ENCODE data around the gene WWTR1.
A peak's percentile ranks its signal among the peaks of the same experiment; 100 is the strongest.

WWTR1 gene

DNA sequence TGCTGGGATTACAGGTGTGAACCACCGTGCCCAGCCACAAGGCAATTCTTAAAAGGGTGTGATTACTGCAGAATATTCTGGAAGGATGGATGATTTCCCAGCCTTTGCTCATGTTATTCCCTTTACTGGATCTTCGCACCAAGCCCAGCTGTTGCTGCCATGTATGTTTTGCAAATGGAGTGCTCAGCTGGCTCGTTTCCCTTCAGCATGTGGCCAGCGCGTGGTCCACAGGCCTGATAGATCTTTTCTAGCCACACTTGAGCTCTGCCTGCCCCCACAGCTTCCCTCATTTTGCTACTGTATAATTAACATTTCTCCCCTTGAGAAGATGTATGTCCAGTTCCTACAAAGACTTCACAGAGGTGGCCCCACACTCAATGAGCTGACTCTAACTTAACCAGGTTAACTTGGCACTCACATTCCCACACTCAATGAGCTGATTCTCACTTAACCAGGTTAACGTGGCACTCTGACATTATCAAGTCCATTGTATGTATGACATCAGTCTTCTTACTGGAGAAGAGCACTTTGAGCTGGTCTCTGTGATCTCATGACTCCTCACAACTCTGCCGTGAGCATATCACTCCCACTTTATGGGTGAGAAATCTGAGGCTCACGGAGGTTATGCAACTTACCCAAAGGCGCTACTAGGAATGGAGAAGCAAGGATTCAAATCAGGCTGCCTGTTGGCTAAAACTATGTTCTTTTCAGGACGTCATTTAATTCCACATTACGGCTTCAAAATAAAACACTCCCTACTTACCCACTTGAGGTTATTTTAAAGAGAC is 134.1 kb downstream of the WWTR1 start:
- no peak for DNase-seq

DNA sequence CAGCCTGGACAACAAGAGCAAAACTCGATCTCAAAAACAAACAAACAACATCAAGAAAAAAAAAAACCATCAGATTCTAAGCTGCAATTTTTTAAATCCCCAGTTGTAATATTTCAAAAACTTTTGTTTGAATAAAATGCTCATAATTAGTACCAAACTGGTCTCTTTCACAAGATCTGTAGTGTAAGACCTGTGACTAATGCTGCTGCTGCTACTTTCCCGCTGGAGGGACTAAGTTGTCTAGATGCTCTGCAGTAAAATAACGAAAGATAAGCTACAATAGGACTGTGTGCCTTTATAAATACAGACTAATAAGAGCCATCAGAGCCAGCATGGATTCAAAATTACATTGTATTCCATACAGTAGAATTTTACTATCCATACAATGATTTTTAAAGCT is 137.9 kb downstream of the WWTR1 start:
- no peak for DNase-seq

DNA sequence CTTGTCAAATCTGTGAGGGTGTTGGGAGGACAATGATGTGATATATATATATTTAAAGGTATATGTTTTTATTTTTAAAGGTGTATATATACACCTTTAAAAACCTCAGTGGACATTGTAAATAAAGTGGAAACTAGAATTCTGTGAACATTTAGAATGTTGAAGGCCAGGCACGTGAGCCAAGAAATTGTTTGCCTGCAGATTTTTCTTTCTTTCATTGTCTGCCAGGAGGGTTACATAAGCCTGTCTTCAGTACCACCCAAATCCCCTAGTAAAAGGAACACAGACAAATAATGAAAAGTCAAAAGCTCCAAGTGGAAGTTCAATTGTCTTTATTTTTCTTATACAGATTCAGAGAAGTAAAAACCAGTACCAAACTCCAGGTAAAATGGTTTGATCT is 140.9 kb downstream of the WWTR1 start:
- no peak for DNase-seq

DNA sequence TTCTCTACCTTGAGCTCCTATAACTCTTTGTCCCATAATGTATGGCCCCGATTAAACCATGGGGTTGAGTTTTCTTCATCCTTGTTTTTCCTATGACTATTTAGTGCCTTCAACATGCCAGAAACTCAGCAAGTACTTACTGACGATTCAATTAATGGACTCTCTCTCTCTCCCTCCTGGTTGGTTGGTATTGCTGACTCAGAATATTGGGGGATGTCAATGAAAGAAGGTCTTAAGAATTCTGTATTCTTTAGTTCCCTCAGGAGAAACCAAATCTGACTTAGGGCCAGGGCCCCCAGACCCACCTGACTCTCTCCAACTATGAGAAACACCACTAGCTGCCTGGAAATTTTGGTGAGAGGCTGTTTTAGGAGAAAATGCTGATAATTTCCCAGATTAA is 142.6 kb downstream of the WWTR1 start:
- no peak for DNase-seq

DNA sequence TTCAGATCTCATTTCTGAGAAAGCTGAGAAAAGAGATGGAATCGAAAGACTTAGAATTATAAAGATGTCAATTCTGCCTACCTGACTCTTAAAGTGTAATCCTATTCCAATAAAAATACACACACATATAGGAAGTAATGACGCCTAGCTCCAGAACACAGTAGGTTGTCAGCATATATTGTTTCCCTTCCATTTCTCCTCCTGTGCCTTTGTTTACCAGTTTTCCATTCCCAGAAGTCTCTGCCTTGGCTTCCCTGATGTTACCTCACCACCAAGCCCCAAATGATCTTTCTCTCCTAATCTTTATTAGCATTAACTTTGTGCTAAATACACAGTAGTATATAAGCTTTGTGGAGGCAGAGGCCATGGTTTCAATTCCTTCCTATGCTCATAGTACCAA is 143.4 kb downstream of the WWTR1 start:
- no peak for DNase-seq

DNA sequence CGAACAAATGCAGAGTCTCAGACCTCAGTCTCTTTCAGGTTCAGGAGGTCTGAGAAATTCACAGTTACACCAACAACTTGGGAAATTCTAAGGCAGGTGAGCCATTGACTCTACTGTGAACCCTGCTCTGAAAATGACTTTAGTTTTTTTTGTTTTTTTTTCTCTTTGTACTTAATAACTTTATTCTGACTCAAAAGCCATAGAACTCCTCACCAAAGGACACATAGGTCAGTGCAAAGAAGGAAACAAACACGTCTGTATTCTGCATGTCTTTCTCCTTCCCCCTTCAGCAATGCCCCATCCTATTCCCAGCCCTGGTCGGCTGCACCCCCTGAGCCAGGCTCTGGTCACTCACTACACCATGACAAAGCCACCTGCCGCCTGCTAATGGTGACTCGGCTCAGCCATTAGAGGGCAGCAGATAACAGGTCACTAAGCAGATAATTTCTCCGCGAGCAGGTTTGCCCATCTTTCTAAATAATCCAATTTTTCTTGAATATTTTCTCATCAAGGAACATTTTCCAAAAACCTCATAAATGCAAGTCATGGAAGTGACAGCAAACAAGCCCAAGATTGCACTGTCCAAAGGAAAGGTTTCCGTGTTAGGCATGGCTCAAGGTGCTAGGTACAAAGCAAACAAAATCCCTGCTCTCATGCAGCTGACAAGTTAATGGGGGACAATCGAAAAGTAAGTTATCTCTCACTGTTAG is 145.6 kb downstream of the WWTR1 start:
- DNase-seq: peak; percentile 43 to 47

DNA sequence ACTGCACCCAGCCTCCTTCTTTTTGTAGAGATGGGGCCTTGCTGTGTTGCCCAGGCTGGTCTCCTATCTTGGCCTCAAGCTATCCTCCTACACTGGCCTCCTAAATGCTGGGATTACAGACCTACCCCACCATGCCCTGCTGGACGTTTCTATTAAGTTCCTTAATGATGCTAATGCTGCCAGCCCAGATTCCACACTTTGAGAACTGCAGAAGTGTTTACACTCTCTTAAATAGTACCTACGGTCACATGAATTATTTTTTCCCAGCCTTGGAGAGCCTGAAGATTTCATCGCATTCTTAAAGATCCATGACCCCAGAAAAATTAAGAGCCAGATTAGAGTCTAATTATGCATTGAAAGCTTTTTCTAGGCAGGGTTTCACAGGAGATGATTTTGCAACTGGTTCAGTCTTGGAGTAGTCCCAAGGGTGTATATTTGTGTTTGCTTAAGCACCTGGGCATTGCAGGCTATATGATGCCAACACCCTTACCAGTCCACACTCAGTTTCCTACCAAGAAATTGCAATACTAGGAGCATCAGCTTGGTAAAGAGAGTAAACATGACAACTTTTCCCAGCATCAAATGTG is 146.7 kb downstream of the WWTR1 start:
- no peak for DNase-seq

DNA sequence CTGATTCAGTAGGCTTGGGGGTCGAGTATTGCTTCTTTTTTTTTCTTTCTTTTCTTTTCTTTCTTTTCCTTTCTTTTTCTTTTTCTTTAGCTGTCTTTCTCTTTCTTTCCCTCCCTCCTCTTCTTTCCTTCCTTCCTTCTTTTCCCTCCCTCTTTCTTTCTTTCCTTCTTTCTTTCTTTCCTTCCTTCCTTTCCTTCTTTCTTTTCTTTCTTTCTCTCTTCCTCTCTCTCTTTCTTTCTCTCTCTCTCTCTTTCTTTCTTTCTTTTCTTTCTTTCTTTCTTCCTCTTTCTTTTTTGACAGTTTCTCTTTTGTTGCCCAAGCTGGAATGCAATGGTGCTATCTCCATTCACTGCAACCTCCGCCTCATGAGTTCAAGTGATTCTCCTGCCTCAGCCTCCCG is 147.3 kb downstream of the WWTR1 start:
- no peak for DNase-seq

DNA sequence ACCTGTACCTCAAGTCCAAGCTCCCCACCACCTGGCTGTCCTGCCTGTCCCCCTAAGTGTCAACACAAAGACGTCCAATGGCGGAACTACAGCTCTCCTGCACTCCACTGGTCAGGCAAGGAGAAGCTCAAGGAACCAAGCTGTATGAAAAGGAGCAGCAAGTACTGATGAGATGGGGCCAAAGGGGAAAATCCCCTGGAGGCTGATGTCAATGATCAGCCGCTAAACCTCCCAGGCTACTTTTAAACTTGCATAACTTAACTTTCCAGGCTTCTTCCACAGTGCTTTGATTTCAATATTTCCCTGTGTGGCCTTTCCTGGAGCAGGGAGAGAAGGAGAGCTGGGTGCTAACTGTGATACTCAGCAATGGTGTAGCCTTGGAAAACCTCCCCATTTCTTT is 148.3 kb downstream of the WWTR1 start:
- no peak for DNase-seq

DNA sequence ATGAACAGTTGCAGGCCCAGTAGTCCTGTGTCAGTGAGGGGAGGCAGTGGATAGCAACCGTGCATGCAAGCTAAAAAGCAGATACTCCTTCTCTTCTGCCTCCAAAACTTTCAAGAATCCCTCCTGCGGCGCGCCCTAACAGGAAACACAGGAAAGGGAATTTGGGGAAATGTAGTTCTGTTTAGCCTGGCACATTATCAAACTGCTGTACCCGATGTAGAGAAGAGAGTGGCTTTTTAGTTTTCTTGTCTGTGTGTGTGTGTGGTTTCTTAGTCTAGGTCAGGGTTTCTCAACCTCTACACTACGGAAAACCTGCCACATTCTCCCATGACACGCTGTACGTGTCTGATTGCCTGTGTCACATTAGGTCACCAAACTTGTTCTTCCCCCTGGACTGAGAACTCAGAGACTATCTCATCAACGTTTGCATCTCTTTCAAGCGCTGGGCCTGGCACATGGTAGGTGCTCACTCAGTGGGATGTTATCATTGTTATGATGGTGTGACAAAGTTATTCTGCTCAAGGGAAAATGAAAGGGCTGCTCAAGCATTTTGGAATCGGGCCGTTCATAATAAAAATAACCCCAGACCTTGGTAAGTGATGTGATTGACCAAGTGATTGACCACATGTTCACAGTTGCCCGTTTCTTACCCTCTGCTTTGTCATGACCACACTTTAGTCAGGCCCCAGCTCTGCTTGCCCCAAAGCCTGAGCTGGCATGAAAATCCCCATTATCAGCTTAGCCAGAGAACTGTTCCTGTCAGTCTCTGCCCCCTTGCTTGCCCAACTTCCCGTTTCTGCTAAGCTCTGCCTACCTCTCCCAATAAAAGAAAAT is 150.1 kb downstream of the WWTR1 start:
- peak; percentile 30 to 33 for DNase-seq

DNA sequence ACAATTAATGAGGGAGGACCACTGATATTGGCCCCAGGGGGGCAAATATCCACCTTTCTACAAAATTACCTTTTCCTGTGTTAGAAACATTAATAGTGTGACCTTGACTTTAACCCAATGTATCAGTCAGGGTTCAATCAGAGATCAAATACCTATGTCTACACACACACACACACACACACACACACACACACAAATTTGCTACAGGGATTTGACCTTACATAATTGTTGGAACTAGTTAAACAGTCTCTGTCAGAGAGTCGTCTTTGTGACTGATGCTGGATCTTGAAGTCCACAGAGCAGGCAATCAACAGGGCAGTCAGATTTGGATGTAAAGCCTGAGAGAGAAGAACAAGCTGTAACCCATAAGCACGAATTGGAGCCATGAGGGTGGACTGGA is 150.9 kb downstream of the WWTR1 start:
- no peak for DNase-seq

DNA sequence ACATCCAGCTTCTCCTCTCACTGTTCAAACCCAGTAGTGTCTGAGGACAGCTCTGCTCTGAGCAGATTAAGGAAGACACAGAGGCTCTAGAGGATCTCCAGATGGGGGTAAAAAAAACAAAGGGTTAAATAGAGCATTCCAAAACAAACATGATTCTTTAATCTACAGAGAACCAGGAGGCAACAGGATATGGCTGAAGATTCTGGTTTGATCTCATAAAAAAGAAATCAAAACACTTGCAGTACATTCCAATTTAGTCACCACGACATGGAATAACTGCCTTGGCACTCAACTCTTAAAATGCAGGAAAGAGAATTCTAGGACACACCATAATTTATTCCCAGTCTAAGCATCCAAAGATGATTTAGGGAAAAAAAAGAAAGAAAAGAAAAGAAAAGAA is 151.3 kb downstream of the WWTR1 start:
- DNase-seq: no peak

DNA sequence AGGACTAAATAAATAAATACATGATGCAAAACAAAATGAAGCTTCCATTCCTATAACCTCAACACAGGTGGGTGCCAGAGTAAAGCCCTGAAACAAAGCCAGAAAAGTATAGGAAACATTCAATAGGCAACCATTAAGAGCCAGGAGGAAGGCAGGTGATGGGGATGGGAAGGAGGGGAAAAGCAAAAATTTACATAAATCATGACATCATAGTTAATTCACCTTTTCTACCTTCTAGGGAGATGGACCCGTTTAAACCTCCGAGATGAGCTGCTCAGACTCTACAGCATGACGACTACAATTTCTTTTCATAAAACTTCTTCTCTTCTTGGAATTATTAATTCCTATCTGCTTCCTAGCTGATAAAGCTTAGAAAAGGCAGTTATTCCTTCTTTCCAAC is 155.4 kb downstream of the WWTR1 start:
- DNase-seq: no peak

DNA sequence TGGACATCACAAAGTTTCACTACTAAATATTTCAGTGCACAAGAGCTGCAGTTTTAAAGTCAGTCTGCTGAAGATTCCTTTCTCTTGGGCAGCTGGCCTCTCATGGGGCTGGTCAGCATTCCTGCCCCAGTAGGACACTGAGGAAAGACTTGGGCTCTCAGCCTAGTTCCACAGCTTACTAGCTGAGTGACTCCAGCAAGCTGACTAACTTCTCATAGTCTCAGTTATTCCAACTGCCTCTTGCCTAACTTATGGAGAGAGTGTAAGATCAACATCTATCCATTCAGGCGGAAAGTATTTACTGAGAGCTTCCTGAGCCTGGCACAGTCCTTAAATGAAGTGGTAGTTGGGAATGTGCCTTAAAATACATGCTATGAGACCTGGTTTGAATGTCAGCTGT is 156.3 kb downstream of the WWTR1 start:
- DNase-seq: no peak

DNA sequence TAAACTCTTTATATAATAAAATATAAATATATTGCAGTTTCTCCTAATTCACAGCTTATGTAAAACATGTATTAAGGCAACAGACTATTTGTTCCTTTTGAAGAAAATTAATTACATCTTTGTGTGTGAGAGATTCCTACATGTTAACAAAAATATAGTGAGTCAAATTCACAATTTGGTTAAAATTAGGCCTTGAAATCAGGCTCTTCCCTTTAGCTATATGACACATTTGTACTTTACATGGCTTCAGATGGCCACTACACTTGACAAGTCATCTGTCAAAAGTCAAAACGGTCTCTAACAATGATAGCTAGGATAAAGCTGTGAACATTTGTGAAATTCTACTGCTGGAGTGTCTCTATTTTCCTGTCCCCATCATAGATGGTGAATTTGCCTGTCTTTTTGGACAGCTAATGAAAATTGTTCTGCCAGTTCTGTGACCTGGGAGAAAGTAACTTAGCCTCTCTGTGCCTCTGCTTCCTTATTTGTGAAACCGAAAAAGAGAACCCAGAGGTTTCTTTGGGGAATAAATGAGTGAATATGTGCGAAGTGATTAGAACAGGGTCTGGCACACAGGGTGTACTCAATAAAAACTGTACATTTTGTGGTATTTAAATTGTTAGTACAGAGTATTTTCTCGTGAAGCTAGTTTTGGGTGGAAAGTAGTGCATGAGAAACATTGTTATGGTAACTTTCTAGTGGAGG is 159.7 kb downstream of the WWTR1 start:
- no peak for DNase-seq

DNA sequence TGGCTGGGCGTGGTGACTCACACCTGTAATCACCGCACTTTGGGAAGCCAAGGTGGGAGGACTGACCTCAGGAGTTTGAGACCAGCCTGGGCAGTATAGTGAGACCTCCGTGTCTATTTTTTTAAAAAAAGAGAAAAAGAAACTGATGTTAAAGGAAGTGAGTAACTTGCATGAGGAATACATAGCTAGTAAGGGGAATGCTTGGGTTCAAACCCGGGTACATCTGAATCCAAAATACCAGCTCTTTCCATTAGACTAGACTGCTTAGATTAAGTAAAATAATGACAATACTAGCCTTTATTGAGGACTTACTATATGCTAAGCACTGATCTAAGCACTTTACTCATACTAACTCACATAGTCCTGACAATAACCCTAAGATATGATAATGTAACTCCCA is 160.9 kb downstream of the WWTR1 start:
- DNase-seq: no peak

DNA sequence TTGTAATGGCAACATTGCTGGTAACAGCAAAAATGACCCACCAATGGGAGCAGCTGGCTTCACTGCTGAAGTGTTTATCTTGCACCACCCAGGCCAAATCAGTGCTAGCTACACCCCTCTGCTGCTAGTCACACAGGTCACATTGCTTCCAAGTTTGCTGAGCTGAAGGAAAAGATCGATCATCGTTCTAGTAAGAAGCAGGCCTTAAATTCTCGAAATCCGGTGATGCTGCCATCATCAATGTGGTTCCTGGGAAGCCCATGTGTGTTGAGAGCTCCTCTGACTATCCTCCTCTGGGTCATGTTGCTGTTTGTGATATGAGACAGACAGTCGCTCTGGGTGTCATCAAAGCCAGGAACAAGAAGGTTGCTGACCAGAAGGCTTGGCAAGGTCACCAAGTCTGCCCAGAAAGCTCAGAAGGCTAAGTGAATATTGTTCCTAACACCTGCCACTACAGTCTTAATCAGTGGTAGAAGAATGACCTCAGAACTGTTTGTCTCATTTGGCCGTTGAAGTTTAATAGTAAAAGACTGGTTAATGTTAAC is 162.2 kb downstream of the WWTR1 start:
- DNase-seq: no peak

DNA sequence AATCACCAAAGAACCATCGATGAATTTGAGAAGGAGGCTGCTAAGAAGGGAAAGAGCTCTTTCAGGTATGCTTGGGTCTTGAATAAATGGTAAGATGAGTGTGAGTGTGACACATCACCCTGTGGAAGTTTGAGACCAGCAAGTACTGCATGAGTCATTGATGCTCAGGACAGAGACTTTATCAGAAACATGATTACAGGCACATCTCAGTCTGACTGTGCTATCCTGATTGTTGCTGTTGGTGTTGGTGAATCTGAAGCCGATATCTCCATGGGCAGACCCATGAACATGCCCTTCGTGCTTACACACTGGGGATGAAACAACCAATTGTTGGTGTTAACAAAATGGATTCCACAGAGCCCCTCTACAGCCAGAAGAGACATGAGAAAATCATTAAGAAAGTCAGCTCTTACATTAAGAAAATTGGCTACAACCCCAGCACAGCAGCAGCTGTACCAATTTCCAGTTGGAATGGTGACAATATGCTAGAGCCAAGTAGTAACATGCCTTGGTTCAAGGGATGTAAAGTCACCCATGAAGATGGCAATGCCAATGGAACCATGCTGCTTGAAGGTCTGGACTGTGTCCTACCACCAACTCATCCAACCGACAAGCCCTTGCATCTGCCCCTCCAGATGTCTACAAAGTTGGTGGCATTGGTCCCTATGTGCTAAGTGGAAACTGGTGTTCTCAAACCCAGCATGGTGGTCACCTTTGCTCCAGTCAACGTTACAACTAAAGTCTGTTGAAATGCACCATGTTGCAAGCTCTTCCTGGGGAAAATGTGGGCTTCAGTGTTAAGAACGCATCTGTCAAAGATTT is 162.9 kb downstream of the WWTR1 start:
- DNase-seq: no peak

DNA sequence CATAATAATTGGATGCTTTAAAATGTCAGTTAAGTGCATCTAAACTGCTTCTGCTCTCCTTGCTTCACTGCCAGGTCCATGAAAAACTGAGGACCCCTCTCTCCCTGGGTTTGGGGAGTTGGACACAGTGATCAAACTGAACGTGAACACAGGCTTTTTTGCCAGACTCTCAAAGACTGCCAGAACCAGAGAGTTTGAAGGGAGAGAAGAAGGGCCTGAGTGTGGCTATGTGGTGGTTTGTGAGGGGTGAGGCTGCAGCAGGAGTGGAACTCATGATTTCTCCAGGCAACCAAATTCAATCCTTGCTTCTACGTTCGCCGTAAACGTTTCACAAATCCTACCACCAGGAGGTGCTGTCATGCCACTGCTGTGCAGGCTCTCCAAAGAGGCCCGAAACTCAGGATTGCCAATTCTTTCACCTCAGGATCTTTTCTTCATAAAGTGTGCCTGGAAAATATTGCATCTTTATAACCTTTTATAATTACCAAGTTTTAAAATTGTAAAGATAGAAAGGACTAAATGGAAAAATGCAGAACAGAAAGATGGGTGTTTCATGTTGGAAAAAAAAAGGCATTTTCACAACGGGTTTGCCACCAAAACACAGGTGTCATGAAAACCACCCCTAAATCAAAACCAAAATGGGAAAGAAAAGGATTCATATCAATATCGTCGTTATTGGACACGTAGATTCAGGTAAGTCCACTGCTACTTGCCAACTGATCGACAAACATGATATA is 163.6 kb downstream of the WWTR1 start:
- peak; percentile 61 to 63 for DNase-seq

DNA sequence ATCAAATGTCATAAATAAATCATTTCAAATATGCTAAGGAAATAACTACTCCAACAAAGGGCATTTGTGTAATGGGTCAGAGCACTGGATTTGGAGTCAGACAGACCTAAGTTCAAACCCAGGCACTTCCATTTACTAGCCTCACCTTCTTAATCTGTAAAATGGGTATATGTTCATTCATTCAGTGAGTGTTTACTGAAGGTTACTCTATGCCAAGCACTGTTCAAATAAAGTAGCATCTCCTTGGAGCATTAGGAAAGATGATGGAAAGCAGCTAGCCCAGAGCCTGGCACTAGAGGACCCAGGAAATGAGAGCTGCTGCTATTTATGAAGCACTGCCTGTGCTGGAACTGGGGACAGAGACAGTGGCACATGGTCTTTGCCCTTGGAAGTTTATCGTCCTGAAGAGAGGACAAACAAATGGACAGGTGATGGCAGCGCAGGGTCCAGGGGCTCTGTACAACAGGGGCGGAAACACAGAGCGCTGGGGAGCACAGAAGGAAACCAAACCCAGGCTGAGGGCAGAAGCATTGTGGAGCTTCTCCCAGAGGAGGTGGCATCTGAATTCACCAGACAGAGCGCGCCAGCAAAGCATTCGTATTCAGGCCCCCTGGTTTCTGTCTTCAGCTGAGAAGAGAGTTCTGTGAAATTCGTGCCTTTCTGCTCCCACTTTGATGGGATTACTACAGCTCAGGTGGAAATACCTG is 164.4 kb downstream of the WWTR1 start:
- DNase-seq: no peak

Data from activated T-cell treated with anti-CD3 and anti-CD28 coated beads, Interleukin-2, amount 50 U/mL, for 48 hours (primary cell).